Epithelial cell of proximal tubule (primary cell): Measurements from ENCODE around the gene TOLLIP. TPM values are rescaled to one million over a fixed set of nuclear protein-coding genes. Genes with fewer than 3 reads are reported as not detected.
A peak's percentile ranks its signal among the peaks of the same experiment; 100 is the strongest.

Experiments
- DNase-seq: peaks from one replicate; pipeline ENCODE4 v3.0.0-alpha.2; 2011; ENCODE audit warnings: low read depth
- H3K4me3 ChIP-seq: 2 replicates; pipeline ENCODE4 v1.5.1; 2011; ENCODE audit warnings: low read depth, mild to moderate bottlenecking, low read length
- CTCF ChIP-seq: conservative IDR thresholded peaks from 2 replicates; pipeline ENCODE4 v1.5.1; 2012; ENCODE audit warnings: low read depth, mild to moderate bottlenecking, low read length
- total RNA-seq: library from RNA; depleted of rRNA; stranded (reverse); fragments of >200 nt; gene quantifications from 2 replicates; pipeline ENCODE4 v1.2.3, GENCODE V29; 2015

The TOLLIP gene
- total RNA-seq, 1 donor from 2014 or later, result 22.0 TPM

GRCh38 chr11:1300121-1300520 lies 9.3 kb downstream of the TOLLIP start:
- H3K4me3 ChIP-seq, result no peak overlapping the region
- DNase-seq, result no peak
- no peak for TF ChIP-seq CTCF

DNA sequence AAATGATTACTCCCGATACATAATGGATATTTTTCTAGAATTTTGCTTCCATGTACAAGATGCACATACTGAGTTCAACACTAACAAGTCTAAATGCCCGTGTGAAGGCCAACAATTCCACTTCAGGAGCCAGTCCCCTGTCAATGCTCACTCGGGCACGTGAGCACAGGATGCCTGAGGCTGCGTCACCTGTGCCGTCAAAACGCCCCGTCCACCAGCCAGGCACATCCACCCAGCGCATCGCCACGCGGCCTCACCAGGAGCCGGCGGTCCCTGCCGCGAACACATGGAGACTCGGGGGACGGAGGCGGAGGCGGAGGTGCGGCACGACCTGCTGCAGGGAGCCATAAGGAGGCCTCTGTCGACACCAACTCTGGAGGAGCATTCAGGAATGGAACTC lies 9.8 kb downstream of the TOLLIP start:
- no peak for DNase-seq
- TF ChIP-seq CTCF, result no peak
- no peak overlapping the region for H3K4me3 ChIP-seq

GRCh38 chr11:1298695-1299492 lies 10.5 kb downstream of the TOLLIP start:
- no peak overlapping the region for H3K4me3 ChIP-seq
- no peak for TF ChIP-seq CTCF
- peak; percentile 60 for DNase-seq

DNA sequence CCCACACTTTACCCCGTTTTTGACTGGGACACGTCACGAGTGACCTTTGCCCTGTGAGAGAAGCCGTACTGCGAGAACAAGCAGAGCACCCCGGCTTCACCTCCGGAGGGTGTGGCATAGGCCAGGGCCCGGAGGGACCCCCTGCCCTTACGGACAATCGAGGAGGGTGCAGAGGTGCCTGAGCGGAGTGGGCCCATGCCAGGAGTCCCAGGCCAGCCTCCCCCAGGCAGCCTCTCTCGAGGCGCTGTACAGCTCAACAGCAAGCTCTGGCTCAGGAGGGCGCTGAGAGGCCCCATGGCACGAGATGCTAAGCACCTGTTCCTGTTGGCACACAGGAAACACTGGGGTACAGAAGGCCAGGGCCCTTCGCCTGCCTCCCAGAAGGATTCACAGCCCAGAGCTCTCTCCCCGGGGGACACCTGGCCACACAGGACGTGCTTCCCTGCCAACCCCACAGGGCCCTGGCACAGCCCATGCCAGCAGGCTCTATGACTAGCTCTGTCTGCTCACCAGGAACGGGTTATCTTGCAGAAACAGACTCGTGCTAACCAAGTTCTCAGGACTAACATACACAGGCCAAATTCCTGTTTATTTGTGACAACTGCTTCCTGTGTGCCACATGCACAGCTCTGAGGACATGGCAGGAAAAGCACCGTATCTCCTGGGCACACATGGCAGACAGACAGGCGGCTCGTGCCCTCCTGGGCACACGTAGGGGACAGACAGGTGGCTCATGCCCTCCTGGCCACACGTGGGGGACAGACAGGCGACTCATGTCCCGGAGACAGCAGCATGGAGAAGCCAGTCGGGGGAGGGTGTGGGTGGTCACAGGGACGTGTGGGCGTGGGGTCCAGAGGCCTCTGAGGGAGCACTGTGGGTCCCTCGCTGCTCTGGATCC lies 11.6 kb downstream of the TOLLIP start:
- H3K4me3 ChIP-seq, result no peak overlapping the region
- no peak for TF ChIP-seq CTCF
- DNase-seq, result no peak

DNA sequence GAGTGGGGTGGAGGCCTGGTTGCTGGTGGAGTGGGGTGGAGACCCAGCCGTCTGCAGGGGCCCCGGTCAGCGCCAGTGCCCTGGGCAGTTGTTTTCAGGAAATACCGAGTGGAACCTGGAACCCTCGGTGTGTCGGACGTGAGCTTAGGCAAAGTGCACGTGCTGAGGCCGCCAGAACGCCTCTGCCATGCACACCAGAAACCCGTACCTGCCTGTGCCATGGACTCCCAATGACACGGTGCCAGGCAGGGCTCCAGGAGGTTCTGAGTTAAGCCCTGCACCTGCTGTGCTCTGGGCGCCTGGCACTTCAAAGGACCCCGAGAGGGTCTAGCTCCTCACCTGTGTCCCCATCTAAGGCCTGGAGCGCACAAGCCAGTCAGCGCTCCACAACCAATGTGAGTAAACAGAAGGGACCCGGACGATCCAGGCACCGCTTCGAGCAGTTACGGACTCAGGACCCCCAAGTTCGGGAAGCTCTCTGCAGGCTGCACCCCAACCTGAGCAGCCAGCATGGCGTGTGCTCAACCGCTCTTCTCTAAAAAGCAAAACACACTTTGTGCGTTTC lies 12.3 kb downstream of the TOLLIP start:
- no peak overlapping the region for H3K4me3 ChIP-seq
- no peak for TF ChIP-seq CTCF
- no peak for DNase-seq

DNA sequence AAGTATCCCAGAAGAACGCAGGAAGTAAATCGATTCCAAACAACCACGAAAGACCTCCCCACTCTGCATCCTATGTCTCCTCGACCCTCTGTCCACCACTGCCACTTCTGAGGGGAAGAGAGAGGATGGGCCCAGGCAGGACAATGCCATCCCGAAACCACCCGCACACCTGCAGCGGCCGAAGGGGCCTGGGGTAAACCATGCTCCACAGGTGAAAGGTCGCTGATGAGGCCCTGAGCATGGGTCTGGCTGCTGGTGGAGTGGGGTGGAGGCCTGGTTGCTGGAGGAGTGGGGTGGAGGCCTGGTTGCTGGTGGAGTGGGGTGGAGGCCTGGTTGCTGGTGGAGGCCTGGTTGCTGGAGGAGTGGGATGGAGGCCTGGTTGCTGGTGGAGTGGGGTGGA lies 13.1 kb downstream of the TOLLIP start:
- no peak for DNase-seq
- TF ChIP-seq CTCF, result no peak
- H3K4me3 ChIP-seq, result no peak overlapping the region
